ENCODE measurements around the gene KCNQ5.

Gene KCNQ5

DNA sequence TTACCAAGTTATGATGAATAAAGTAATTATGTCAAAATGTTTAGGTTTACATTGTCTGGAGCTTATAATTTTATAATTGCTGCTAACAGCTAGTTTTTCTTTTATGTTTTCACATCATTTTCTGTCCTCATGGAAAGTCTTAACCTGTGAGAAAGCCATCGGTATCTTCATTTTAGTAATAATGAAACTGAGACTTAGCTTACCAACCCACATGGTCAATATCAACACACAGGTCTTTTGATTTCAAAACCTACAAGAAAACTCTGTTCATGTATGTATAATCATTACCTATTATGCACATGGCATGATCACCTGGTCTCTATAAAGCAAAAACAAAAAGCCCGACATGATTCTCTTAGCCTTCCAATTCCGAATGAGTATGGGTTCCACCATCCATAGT, 61.9 kb downstream of the KCNQ5 start:
- DNase-seq, result no peak

DNA sequence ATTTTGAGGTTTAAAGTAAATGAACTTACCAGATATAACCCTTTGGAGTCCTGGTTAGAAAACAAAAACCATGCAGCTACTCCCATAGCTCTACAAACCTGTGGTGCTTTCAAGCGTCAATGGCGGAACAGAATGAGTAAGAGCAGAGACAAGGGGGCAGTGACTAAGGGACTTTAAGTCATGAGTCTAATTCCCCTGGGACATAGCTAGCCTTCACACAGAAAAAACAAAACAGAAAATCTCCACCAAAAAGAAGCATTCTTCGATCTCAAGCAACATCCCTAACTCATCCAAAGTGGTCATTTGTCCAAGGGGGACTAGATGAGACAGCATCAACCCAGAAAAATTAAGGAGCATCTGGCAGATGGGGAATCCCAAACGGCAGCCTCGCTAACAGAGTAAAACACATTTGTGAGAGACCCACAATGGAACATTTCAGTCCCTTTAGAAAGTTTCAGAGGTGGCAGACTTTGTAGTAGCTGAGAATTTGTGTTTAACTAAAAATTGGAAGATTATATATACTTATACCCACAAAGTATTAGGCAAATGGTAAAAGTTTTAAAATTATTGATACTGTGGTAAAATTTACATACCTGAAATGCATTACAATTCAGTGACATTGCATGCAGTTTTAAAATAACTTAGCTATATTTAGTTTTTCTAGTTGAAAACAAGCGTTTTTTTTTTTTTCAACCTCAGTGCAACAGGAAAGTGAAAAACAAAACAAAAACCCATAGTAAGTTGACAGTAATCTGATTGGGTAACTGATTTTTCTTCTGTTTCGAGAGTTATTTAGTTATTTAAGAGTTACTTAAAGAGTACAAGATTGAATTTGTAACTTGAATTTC, 67.5 kb downstream of the KCNQ5 start:
- DNase-seq, result no peak

DNA sequence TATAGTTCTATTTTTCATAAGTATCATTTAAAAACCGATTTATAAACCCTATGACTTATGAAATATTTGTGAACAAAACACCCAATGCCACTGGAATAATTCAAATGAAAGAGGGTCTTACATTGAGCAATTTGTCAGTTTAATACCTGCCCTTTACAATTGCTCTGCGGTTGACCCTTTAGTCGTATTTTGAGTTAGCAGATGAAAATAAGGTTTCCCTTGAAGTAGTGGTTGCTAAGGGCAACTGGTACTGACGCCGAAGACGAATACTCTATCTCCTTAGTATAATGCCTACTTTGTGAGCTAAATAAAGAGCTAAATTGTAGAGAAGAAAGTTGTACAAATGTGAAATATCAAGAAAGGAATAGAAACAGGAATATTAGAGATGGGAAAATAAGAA, 69.4 kb downstream of the KCNQ5 start:
- no peak for DNase-seq

DNA sequence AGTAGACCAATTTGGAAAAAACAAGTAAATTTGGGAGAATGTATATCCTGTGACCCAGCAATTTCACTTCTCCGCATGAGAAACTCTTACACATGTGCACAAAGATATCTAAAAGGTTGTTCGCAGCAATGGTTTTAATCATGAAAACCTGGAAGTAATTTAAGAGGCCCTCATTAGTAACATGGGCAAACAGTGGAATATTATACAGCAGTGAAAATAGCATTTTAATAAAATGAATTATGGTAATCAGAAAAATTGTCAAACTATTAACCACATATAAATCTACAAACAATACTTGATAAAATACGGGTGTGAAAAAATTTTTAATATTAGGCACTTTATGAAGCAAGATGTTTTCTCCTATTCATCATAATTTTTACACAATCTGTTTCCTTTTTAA, 74.2 kb downstream of the KCNQ5 start:
- DNase-seq, result no peak

DNA sequence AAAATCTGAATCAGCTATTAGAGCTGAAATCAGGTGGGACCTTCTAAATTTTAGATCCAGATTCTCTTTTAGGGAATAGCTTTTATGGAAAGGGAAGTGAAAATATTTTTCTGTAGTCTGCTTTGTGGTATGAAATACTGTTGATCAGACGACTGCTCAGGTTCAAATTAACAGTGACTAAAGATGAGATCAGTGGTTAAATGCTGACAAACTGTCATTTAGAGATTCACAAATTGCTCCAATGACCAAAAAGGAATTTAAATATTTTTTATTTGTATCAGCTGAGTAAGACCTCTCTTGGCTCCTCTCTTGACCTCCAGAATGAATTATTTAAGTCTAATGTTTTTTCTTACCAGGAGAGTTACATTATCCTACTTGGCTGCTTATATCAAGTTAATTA, 77.3 kb downstream of the KCNQ5 start:
- no peak for DNase-seq

DNA sequence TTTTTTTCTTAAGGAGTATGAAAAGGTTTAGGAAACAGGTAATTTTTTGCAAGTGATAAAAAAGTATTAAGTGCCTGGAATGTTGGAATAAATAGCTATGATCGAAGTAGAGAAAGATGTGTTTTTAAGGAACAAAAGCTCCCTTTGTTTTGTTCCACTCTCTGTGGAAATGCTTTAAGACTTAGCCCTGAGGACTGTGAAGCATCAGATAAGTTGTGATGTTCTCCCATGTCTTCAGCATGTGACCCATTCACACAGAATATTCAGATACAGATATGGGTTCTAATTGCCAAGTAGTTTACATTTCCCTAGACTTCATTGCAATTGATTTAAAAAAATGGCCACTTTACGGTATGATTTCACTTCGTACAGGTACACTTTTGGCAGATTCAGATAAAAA, 80.6 kb downstream of the KCNQ5 start:
- no peak for DNase-seq

DNA sequence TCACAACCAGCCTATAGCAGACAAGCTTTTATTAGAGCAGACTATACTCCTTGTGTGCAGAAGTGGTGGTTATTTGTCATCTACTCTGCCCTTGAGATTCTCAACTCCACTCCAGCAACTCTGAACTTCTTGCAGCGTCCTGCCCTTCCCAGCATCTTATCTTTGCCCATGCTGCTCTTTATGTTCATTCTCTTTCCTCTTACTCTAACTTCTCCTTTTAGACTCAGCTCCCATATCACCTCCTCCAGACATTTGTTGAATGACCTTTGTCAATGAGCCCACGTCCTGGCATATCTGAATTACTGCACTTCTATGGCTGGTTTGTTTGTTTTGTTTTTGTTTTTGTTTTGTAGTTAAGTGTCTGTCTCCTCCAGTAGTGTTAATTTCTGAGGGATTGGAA, 81.2 kb downstream of the KCNQ5 start:
- no peak for DNase-seq

DNA sequence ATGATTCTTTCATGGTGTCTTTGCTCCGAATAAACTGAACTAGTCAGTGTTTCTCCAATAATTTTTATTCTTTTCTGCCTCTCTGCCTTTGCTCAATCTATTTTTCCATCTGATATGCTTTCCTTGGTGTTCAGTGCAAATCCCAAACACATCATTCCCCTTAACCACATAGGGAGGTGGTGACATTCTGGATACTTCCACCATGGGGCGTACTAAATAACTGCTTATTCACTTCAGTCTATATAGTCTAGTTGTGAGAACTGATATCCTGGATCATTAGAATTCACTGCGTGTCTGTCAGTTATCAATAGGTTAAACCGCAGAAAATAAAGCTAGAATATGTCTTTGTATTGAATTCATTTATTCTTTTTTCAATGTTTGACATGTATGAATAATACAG, 83.1 kb downstream of the KCNQ5 start:
- no peak for DNase-seq

DNA sequence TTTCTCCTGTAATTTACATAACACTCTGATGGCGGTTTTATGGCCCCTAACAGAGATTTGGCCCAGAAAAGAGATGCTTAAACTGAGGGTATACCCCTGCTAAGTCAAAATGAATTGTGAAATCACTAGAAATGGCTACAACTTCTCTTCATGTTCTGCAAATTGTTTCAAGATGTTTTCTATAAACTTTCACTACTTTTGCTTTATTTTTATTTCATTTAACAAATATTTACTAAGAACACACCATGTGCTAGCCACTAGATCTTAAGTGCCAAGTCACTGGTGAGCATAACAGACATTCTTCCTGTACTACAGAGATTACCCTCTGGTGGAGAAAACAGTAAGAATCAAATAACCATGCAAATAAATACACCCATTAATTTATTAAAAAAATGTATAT, 87.6 kb downstream of the KCNQ5 start:
- DNase-seq, result no peak

DNA sequence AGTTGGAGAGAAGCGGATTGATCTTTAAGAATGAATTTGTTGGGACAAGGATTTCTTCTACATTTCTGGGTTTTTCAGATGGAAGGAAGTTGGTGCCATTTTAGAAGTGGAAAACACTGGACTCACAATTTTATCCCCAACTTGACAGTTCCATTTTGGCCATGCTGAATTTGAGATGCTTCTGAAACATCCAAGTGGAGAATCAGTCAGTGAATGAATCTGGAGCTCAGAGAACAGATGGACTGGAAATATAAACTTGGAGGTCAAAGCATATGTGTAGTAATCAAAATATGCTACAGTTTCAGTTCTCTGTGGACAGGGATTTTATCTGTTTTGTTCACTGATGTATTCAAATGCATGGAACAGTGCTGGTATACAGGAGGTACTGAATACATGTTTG, 89.9 kb downstream of the KCNQ5 start:
- no peak for DNase-seq

DNA sequence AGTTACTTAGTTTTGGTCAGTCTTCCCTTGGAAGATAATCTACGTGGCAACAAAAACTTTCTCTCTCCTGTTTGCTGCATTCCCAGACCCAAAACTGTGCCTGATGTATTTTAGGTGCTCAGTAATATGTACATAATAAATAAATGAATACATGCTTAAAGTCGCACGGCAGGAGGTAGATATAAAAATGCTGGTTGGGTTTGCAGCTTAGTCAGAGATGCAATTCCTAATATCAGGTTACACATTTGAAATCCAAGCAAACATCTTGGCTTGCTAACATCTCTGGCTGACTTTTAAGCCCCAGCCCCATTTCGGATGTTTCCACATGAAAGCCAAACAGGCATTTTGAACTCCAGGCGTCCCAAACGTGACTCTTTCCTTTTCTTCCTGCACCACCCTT, 91.0 kb downstream of the KCNQ5 start:
- no peak for DNase-seq

DNA sequence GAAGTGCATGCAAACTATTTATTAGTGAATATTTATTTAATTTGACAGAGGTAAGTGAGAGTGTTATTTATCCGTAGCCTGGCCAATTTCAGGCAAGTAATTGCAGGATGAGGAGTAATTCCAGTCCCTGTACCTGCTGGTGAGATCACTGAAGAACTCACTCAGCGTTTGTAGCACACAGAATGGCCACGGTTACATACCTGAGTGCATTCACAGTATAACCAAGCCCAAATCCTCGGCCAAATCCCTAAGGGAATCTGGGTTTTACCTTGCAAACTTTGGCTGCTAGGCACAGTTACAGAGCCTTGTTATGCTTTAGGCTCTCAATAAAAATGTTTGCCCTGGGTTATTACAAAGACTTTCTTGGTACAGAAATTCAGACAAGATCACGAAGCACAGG, 93.3 kb downstream of the KCNQ5 start:
- DNase-seq, result no peak

DNA sequence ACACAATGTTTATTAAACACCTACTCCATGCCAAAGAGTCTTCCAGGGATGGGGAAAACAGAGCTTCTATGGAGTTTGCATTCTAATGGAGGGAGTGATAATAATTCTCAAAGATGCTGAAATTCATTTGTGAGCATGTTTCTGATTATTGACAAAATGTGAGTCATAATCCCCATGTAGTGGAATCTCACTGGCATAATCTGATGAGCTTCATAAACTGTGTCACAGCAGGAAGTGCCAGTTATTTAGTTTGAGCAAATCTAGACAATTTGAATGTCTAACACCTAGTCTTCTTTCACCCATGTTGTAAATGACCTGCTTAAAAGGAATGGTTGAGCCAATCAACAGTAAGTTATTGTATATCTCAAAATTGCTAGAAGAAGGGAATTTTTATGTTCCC, 95.1 kb downstream of the KCNQ5 start:
- no peak for DNase-seq

DNA sequence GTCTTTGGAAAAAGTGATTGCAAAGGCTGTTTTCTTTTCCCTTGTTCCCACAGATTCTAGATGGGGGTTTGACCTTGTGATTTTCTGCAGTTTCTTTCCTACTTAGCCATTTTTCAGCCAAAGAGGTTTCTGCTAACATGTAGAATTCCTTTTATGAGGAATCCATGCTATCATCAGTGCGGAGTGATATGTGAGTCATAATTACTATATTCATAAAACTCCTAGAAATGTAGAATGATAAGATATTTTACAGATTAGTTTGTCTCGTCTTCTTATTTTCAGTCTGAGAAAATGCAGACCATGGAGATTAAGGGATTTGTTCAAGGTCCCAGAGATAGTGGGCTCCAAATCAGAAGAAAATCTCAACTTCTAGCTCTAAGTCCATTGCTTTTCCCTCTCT, 98.6 kb downstream of the KCNQ5 start:
- DNase-seq, result no peak

DNA sequence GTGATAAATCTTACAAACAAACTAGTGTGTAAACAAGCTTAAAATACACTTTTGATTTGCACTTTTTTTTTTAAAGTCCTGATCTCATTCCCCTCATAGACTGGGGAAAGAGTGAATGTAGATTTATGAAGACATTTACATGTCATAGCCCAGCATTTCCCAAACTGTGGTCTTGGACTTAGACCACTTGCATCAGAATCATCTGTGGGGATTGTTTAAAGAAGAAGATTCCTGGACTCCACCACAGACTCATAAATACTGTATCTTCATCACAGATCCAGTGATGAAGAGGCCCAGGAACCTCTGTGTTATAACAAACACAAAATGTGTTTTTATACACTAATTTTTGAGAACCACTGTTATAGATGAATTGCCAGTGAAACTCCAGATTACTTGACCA, 99.5 kb downstream of the KCNQ5 start:
- no peak for DNase-seq

DNA sequence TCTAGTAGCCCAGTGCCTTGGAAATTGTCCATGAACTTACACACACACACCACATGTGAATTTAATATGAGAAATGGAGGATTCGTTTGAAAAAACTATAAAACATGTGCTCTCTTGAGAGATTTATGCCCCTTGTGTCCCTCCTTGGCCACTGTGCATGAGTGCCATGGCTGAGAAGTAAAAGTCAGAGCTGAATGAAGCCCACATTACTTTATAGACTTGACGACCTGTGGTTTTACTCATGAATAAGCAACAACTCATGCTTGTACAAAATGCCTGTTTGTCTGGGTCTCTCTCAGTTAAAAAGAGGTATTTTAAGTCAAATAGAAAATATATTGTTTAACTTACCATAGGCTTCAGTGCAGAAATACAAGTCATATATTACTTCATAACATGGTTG, 102.7 kb downstream of the KCNQ5 start:
- no peak for DNase-seq

DNA sequence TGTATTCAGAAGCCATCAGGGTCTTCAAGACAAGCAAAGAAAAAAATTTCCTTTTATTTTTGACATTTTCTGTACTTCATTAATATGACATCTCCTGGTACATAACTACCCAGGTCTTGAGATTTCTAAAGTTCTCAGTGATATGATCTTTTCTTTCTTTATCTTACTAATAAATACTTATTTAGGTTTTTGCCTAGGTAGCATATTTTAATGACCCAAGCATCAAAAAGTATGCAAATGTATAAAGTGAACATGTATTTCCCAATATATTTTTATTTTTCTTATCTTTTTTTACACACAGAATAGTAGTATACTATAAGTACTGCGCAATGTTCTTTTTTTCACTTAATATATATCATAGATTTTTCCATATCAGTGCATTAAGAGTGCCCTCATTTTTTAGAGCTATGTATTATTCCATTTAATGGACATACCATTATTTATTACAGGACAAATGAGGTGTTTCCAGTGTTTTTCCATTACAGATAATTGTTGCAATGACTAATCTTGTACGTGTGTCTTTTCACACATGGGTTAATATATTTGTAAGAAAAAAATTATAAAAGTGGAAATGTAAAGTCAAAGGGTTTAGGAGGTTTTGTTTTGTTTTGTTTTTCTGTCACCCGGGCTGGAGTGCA, 107.0 kb downstream of the KCNQ5 start:
- no peak for DNase-seq

DNA sequence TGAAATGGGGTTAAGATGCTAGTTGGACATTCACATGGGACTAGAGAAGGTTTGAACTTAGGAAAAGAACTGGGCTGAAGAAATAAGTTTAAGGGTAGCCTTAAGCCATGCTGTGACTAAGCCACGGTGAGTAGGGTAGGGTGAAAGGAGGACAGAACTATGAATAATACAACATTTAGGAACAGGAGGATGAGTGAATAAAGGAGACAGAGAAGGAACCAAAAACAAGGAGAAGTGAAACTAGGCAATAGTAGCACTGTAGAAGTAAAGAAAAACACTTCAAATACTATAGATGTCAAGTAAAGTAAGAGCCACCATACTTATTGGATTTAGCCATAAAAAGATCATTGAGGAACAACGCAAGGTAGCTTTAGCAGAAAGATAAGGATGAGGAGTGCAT, 111.2 kb downstream of the KCNQ5 start:
- no peak for DNase-seq

DNA sequence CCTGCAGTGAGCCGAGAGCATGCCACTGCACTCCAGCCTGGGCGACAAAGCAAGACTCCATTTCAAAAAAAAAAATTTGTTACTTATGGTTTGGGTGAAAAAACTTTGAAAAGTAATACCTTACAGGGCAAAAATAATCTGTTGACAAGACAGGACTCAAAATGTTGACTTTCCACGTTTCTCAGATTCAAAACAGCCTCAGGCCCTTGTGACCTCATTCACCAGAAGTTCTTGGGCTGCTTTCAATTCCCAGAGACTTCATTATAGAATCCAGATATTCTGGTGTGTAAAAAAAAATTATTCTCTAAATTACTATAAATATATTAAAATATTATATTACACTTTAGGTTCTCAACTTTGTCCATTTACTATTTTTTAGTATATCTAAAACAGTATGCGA, 116.2 kb downstream of the KCNQ5 start:
- no peak for DNase-seq

DNA sequence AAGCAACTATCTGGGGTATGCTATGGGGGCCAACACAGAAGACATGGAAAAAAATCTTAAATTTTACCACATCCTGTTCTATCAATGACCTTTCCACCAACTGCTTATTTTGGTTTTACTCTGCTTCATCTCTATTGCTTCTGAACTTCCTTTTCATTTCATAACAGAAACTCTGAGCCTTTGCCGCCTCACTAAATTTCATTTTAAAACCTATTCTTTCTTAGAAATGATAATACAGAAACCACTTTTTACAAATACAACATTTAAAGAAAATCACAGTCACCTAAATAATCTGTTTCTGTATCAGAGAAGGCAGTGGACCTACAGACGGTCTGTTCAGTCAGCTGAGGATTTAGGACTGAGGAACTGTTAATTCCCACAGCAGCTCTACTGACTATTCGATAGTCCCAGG, 117.5 kb downstream of the KCNQ5 start:
- DNase-seq, result no peak

DNA sequence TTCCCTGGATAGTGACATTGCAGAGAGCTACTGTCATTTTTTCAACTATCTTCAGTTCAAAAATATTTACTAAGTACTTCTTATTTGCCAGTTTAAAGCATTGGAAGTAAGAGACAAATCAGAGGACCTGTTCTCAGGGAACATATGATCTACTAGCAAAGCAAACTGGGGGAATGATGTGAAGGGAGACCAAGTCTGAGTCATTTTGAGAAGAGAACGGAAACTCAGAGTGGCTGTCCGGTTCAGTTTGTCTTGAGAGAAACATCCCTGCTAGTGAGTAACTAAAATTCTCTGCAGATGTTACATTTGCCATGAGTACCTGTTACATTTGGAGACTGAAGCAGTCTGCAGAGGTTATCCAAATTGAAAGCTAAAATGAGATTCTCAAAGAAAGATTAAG, 118.3 kb downstream of the KCNQ5 start:
- DNase-seq, result no peak

DNA sequence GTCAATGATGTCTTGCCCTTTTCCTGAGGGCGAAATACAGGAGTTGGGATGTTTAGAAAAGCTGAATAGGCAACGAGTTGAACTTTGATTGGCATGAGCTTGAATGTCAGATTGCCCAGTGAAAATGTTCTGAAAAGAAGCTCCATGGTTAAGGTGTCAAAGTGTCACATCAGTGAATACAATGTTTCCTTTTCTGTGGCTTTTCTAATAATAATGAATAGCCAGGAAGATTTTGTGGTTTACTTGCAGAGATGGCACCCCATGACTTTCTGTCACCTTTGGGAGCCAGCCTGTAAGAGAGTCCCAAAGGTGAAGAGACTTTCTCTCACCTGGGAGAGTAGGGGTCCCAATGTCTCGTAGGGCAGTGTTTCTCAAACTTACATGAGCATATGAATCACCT, 119.2 kb downstream of the KCNQ5 start:
- DNase-seq, result no peak

DNA sequence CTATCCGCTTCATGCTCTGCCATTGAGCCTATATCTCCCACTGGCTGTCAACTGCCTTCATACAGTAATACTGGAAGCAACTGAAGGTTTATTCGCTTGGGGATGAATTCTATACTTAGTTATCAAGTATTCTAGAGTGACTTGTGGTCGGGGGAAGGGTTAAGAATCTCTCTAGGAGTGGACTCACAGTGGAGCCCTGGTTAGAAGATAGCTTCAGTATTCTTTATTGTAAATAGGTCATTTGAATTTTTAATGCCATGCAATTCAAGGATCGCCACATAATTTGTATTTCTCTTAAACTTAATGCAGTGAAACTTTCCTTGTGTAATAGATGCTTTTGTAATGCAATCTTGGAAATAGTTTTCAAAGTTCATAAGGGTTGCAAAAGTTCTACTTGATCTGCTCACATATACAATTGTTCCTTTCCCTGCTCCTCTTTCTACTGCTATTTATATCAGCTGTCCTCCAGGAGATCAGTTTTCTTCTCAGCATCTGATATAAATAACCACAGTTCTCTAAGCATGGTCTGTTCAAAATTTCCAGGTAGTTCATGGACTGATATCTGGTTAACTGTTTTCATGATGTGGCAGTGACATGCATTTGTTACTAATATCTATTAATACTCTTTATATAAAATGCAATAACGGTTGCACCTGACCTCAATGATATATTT, 120.3 kb downstream of the KCNQ5 start:
- DNase-seq, result no peak

DNA sequence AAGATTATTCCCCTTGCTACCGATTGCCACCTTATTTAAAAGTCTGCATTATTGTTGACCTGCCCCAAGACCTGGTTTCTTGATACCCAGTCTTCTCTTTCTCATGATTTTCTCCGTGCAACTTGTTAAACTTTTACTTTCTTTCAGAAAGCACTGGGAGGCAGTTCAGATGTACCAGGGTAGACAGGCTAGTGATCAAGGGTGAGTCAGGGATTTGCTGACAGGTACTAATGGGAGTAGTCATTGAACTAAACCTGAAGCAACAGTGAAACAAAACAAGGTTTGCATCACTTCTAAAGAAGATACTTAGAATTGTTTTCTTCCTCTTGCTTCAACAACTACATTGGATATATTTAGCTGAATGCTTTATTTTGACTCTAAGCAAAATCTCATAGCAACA, 124.4 kb downstream of the KCNQ5 start:
- no peak for DNase-seq
